Spinal cord (tissue), 10 donors: ENCODE measurements around the gene C9orf43. TPM values are rescaled to one million over a fixed set of nuclear protein-coding genes. Genes with fewer than 3 reads are reported as not detected.
A peak's percentile ranks its signal among the peaks of the same experiment; 100 is the strongest.

Experiments
- DNase-seq, 6 donors: peaks; one replicate each; pipeline versions ENCODE4 v3.0.0 to v3.0.0-alpha.2; 2013 to 2015; ENCODE audit warnings: low spot score in 6 of 6, low read depth in 4 of 6
- H3K27ac ChIP-seq: one replicate; pipeline ENCODE4 v1.5.1; 2013; ENCODE audit warnings: low read depth, low read length, control low read depth
- H3K27me3 ChIP-seq: one replicate; pipeline ENCODE4 v1.6.1; 2013; ENCODE audit warnings: low read length; ENCODE audit not compliant: control insufficient read depth, insufficient read depth
- H3K36me3 ChIP-seq: one replicate; pipeline ENCODE4 v1.6.1; 2013; ENCODE audit warnings: low read length; ENCODE audit not compliant: control insufficient read depth, insufficient read depth
- H3K4me1 ChIP-seq: one replicate; pipeline ENCODE4 v1.6.1; 2013; ENCODE audit warnings: low read length; ENCODE audit not compliant: control insufficient read depth, insufficient read depth
- H3K4me3 ChIP-seq: one replicate; pipeline ENCODE4 v1.5.1; 2013; ENCODE audit warnings: low read depth, low read length, control low read depth
- H3K9me3 ChIP-seq: one replicate; pipeline ENCODE4 v1.6.1; 2013; ENCODE audit warnings: low read length; ENCODE audit not compliant: control insufficient read depth, insufficient read depth
- WGBS: methylation state at CpG from one replicate; pipeline ENCODE4 v1.1.5; 2013; ENCODE audit warnings: missing lambda C conversion rate; ENCODE audit not compliant: insufficient coverage; 5-methylcytosine and 5-hydroxymethylcytosine counted together
- polyA plus RNA-seq, 2 donors: library from polyadenylated mRNA; unstranded; fragments of 120-200 nt; gene quantifications; one replicate each; pipeline ENCODE4 v1.2.1, GENCODE V29; 2013; ENCODE audit not compliant: insufficient read length in 2 of 2
- total RNA-seq, 2 donors: library from RNA; depleted of rRNA in 1 of 2; stranded (reverse); fragments of 120-200 nt in 1 of 2; fragments of >200 nt in 1 of 2; gene quantifications; one replicate each; pipeline versions ENCODE4 v1.2.3 to v1.2.4, GENCODE V29; 2013 to 2014
- donor health status: healthy.

C9orf43 gene
- total and polyA plus RNA-seq, 4 donors = 0.29 to 1.0 (median 0.79) TPM

DNA sequence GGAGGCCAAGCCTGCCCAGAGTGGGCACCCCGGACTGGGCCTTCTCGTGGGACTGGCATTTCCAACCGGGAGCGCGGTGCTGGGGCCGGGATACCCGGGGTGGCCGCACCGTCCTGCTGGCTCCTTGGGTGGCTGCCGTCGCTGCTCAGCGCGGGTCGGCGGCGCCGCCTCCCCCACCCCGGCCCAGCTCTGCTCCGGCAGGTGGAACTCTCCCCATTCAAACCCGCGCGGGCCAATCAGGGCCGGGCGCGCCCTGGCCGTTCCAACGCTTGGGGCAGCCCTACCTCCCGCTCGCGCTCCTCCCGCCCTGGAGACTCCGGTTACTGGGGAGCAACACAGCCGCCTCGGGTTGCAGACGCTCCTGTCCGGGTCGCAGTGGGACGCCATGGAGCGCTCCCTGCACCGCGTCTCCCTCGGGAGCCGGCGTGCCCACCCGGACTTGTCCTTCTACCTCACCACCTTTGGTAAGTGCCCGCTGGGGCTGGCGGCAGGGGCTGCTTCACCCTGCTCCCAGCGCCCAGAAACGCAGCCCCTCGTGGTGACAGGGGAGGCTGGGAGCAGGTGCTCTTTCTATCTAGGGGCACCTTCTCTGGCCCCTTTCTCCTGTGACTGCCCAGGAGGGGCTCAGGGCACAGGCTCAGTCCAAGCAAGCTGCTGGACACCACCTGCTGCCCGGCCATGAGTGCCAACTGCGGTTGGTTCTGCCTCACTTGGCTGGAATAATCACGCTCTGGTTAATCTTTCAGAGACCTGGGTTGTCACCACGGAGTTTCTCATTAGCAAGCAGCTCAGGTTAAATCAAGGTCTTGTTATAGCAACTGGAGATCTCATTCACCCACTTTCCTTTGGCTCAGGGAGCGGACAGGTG lies 53.1 kb downstream of the C9orf43 start, which contains the start of gene RGS3:
RGS3 (plus strand) TSS at position 310 of the 868 bp plus-strand sequence; CDS start at position 386, 76 bp downstream.
- Histone ChIP-seq H3K27ac (no peak within 1 kb of the TSS), H3K9me3 (no peaks in the 10 kb centered on the region)

DNA sequence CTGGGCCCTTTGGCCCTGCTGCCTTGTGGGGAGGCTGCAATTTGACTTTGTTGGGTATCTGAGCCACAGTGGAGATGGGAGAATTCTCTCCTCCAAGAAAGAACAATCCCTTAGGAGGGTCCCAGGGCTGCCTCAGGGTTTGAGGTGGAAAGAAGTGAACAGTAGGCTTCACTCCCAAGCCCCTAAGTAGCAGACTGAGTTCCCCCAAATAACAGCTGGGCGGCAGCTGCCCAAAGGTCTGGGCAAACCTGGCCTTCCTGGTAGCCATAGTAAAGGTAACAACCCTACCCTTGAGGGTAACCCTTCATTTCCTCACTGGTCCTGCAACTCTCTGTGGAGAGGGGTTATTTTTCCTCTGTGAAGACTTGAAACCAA lies 53.7 kb downstream of the C9orf43 start:
- H3K27me3 ChIP-seq = peaks cover 12% of the 10 kb centered on the region
- H3K4me1 ChIP-seq = peaks cover 25% of the 10 kb centered on the region
- H3K4me3 ChIP-seq = peak overlapping the region; percentile 36
- H3K9me3 ChIP-seq = no peaks in the 10 kb centered on the region
- no peaks in the 10 kb centered on the region for H3K36me3 ChIP-seq
- no peak overlapping the region for H3K27ac ChIP-seq
- 80% methylated on average over 1 of the region's 1 CpG for WGBS
- DNase-seq = no peak

More for the DNA sequence above, 53.1 kb downstream of the C9orf43 start, which contains the start of gene RGS3:
- peaks cover 12% of the 10 kb centered on the region for H3K27me3 ChIP-seq
- 3% methylated on average over 53 of the region's 55 CpGs for WGBS
- peak in 2 of 6 donors; percentile 68 to 69 for DNase-seq
- H3K4me3 ChIP-seq = peak within 1 kb of the TSS; percentile 36
- peaks cover 20% of the 10 kb centered on the region for H3K4me1 ChIP-seq
- no peaks in the 10 kb centered on the region for H3K36me3 ChIP-seq

DNA sequence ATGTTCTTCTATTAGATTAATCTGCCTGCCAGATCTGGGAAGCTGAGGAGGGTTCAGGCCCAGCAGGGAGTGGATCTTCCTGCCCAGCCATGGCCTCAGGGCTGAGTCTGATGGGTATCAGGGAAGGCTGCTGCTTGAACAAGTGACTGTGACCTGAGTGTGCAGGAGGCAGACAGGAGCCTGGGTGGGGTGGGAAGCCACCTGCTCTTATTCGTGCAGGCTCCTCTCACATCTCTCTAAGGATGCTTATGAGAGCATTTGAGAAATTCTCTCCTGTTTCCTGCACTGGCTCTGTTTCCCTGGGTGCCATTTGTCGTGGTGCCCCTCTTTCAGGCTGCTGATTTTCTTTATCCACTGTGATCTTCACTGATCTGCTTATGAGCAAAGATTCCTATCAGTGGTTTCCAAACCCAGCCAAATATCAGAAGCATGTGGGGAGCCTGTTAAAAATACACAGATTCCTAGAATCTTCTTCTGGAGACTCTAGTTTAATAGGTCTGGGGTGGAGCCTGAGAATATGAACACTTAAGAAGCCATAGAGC lies 55.1 kb downstream of the C9orf43 start:
- Histone ChIP-seq H3K27ac (no peak overlapping the region), H3K36me3 (no peaks in the 10 kb centered on the region), H3K4me1 (peaks cover 25% of the 10 kb centered on the region), H3K4me3 (no peak overlapping the region), H3K27me3 (peaks cover 12% of the 10 kb centered on the region), H3K9me3 (no peaks in the 10 kb centered on the region)
- WGBS = 63% methylated on average over 1 of the region's 2 CpGs
- no peak for DNase-seq

DNA sequence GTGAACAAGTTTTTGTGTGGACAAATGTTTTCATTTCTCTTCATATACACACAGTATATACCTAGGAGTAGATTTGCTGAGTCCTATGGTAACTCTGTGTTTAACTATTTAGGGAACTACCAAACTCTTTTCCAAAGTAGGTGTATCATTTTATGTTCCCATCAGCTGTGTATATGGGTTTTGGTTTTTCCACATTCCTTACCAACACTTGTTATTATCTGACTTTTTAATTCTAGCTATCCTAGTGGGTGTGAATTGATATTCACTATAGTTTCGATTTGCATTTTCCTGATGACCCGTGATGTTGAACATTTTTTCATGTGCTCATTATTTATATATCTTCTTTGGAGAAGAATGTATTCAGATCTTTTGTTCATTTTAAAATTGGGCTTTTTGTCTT lies 56.6 kb downstream of the C9orf43 start:
- no CpG with 5 or more reads among the region's 2 CpGs for WGBS
- DNase-seq = no peak
- Histone ChIP-seq H3K36me3 (no peaks in the 10 kb centered on the region), H3K27ac (no peak overlapping the region), H3K9me3 (no peaks in the 10 kb centered on the region), H3K4me1 (peaks cover 25% of the 10 kb centered on the region), H3K4me3 (no peak overlapping the region), H3K27me3 (peaks cover 12% of the 10 kb centered on the region)

DNA sequence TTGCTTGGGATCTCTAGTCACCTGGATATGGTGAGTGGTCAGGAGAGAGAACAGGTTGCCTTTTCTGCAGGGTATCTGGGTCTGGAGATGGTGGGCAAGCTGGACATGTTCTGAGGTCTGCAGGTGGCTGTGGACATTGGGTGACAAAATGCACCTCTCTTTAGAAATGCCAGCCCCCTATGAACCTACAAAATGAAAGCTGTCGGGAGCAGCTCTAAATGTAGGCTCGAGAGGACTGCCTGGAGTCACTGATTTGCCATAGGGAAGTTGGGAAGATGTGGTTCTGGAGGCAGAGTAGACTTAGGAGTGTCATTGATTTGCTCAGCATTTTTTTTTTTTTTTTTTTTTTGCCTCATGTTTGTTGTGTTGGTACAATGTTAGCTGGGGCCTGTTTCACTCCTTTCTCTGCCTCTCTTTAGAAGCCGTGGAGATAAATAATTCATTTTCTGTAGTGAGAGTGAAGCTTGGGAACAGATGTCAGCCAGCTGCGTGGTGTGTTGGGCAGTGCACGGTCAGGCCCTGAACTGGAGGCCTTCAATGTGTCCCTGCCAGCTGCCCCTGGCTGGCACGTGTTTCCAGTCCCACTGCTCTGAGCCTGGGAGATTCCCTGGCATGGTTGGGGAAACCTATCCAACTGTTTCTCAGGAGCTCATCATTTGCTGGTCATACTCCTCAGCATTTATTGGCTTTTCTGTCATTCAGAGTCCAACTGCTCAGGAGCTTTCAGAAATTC lies 58.3 kb downstream of the C9orf43 start:
- Histone ChIP-seq H3K4me1 (peaks cover 13% of the 10 kb centered on the region), H3K27ac (no peak overlapping the region), H3K27me3 (peaks cover under 1% of the 10 kb centered on the region), H3K4me3 (no peak overlapping the region), H3K9me3 (no peaks in the 10 kb centered on the region), H3K36me3 (no peaks in the 10 kb centered on the region)
- DNase-seq = peak in 2 of 6 donors; percentile 64 to 70
- 28% methylated on average over 3 of the region's 6 CpGs for WGBS

DNA sequence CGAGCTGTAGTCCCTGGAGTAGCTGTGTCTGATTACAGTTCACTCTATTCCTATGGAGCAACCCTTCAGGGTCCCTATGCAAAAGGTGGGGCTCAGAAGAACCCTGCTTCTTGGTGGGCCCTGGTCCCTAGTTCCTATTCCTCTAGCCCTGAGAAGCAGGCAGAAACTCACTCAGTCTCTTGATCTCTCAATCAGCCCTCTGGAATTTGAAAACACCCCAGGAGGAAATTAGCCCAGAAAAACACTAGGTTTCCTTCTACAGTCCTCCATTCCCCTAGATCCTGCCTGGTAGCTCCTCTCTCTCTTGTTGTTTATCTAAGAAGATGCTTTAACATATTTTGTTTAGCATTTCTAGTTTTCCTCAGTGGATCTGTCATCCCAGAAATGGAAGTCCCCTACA lies 60.6 kb downstream of the C9orf43 start:
- Histone ChIP-seq H3K36me3 (no peaks in the 10 kb centered on the region), H3K27ac (no peak overlapping the region), H3K4me3 (no peak overlapping the region), H3K27me3 (no peaks in the 10 kb centered on the region), H3K4me1 (peaks cover 4% of the 10 kb centered on the region), H3K9me3 (no peaks in the 10 kb centered on the region)
- no peak for DNase-seq
- WGBS = 100% methylated on average over 1 of the region's 1 CpG

DNA sequence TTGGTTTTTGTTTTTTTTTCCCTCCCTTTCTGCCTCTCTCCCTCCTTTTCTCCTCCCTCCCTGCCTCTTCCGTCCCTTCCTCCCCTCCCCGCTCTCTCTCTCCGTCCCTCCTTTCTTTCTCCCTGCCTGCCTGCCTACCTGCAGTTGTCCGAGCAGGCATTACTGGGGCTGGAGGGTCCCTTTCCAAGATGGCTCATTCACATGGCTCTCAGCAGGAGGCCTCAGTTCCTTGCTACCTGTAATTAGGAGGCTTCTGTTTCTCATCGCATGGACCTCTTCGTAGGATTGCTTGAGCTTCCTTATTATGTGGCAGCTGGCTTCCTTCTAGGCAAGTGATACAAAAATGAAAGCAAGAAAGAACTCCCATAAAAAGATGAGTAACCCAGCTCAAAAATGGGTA lies 61.0 kb downstream of the C9orf43 start:
- 88% methylated on average over 2 of the region's 6 CpGs for WGBS
- Histone ChIP-seq H3K4me1 (peaks cover 4% of the 10 kb centered on the region), H3K4me3 (no peak overlapping the region), H3K9me3 (no peaks in the 10 kb centered on the region), H3K36me3 (no peaks in the 10 kb centered on the region), H3K27ac (no peak overlapping the region), H3K27me3 (no peaks in the 10 kb centered on the region)
- DNase-seq = no peak

DNA sequence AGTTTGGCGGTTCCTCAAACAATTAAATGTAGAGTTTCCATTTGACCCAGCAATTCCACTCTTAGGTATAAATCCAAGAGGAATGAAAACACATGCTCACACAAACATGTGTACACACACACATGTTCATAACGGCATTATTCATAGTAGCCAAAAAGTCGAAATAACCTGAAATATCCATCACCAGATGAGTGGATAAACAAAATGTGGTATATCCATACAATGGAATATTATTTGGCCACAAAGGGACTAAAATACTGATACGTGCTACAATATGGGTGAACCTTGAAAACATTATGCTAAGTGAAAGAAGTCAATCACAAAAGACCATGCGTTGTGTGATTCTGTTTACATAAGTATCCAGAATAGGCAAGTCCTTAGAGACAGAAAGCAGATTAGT lies 61.7 kb downstream of the C9orf43 start:
- H3K36me3 ChIP-seq = no peaks in the 10 kb centered on the region
- H3K27me3 ChIP-seq = no peaks in the 10 kb centered on the region
- H3K9me3 ChIP-seq = no peaks in the 10 kb centered on the region
- DNase-seq = no peak
- H3K4me1 ChIP-seq = peaks cover 4% of the 10 kb centered on the region
- H3K27ac ChIP-seq = no peak overlapping the region
- WGBS = 100% methylated on average over 3 of the region's 5 CpGs
- H3K4me3 ChIP-seq = no peak overlapping the region

DNA sequence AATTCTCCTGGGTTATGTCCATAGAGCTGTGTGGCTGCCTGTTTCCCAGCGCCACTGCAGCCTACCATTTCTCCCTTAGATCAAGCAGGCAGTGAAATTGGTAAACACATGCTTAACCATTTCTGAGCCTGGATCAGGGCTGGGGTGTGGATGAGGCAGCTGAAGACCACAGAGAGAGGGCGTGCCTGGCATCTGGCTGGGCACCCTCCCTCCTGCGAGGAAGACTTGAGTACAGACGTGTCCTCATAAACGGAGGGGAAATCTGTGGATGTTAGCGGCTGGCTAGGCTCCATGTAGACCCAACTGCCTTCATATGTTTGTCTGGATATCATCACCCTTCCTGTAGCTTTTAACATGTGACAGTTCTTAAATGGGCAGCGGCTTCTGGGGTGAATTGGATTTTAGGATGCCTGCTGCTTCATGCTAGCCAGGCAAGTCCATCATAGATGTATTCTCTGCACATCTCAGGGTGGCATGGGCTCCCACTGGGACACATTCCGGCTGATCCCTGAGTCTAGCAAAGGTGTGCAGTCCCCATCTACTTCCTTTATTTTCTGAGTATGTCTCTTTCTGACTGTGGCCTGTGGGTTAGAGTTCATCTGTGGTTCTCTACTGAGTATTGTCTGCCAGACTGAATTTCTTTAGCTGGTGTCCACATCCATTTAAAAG lies 63.9 kb downstream of the C9orf43 start:
- no peaks in the 10 kb centered on the region for H3K36me3 ChIP-seq
- no peak overlapping the region for H3K27ac ChIP-seq
- peaks cover 5% of the 10 kb centered on the region for H3K4me1 ChIP-seq
- 93% methylated on average over 2 of the region's 8 CpGs for WGBS
- DNase-seq = no peak
- no peaks in the 10 kb centered on the region for H3K27me3 ChIP-seq
- H3K4me3 ChIP-seq = no peak overlapping the region
- H3K9me3 ChIP-seq = no peaks in the 10 kb centered on the region
